Neural cell (in vitro differentiated cells): ENCODE measurements around the gene FCGR2B. TPM values are rescaled to one million over a fixed set of nuclear protein-coding genes. Genes with fewer than 3 reads are reported as not detected.
"Not testable (repeated sequence)": the region's sequence is repeated elsewhere in the genome, so short reads cannot be mapped to it uniquely, and the experiment has no call there.

Experiments used
- H2AFZ ChIP-seq: fragments of 200-600, 300-800 bp; sonication (generic), shearing (Covaris generic); 2 replicates; pipeline ENCODE4 v1.6.0; 2014; ENCODE audit warnings: low read depth, mild to moderate bottlenecking, antibody characterized with exemption, low read length, moderate library complexity
- H3F3A ChIP-seq: fragments of 200-600 bp; shearing (Covaris generic); 2 replicates; pipeline ENCODE4 v1.6.1; 2016; ENCODE audit warnings: mild to moderate bottlenecking, moderate library complexity, mixed read lengths, antibody characterized with exemption, low read length; ENCODE audit not compliant: insufficient read depth, poor library complexity, severe bottlenecking
- H3K27ac ChIP-seq: fragments of 200-600, 300-800 bp; sonication (generic), shearing (Covaris generic); 2 replicates; pipeline ENCODE4 v1.5.1; 2014; ENCODE audit warnings: mild to moderate bottlenecking, low read length, moderate library complexity
- H3K27me3 ChIP-seq: fragments of 300-800, 200-600 bp; sonication (generic), shearing (Covaris generic); 2 replicates; pipeline ENCODE4 v1.6.0; 2014; ENCODE audit warnings: mild to moderate bottlenecking, low read depth, low read length, moderate library complexity; ENCODE audit not compliant: insufficient read depth
- H3K36me3 ChIP-seq: fragments of 300-800, 200-600 bp; sonication (generic), shearing (Covaris generic); 2 replicates; pipeline ENCODE4 v1.5.1; 2014; ENCODE audit warnings: mild to moderate bottlenecking, antibody characterized with exemption, low read length, moderate library complexity; ENCODE audit not compliant: insufficient read depth
- H3K4me2 ChIP-seq: fragments of 300-800, 200-600 bp; sonication (generic), shearing (Covaris generic); 2 replicates; pipeline ENCODE4 v1.6.0; 2014; ENCODE audit warnings: mild to moderate bottlenecking, low read length
- H3K4me3 ChIP-seq: fragments of 300-800, 200-600 bp; sonication (generic), shearing (Covaris generic); 2 replicates; pipeline ENCODE4 v1.5.1; 2014; ENCODE audit warnings: mild to moderate bottlenecking, low read length, moderate library complexity
- H3K79me2 ChIP-seq: fragments of 200-600 bp; shearing (Covaris generic); replicated peaks from 2 replicates; pipeline ENCODE4 v1.6.0; 2014; ENCODE audit warnings: mild to moderate bottlenecking, low read length, moderate library complexity; ENCODE audit not compliant: insufficient read depth
- H3K9ac ChIP-seq: fragments of 300-800, 200-600 bp; sonication (generic), shearing (Covaris generic); 2 replicates; pipeline ENCODE4 v1.6.1; 2016; ENCODE audit warnings: mild to moderate bottlenecking, low read length, mixed read lengths
- H3K9me2 ChIP-seq: fragments of 200-600 bp; shearing (Covaris generic); 2 replicates; pipeline ENCODE4 v1.6.1; 2016; ENCODE audit warnings: mild to moderate bottlenecking, low read length, mixed read lengths; ENCODE audit not compliant: insufficient read depth
- H3K9me3 ChIP-seq: fragments of 200-600, 300-800 bp; sonication (generic), shearing (Covaris generic); 2 replicates; pipeline ENCODE4 v1.6.1; 2016; ENCODE audit warnings: mild to moderate bottlenecking, mixed run types, low read length, moderate library complexity, mixed read lengths
- H4K20me1 ChIP-seq: fragments of 200-600 bp; shearing (Covaris generic); 2 replicates; pipeline ENCODE4 v1.6.1; 2016; ENCODE audit warnings: mild to moderate bottlenecking, mixed run types; ENCODE audit not compliant: insufficient read depth
- CTCF ChIP-seq: fragments of 450-650 bp; IDR thresholded peaks from 2 replicates; pipeline ENCODE4 v1.5.1; 2014; ENCODE audit warnings: antibody characterized with exemption, mild to moderate bottlenecking, moderate library complexity; ENCODE audit not compliant: poor library complexity, severe bottlenecking
- EZH2 ChIP-seq: fragments of 200-600, 300-800 bp; shearing (Covaris generic), sonication (generic); IDR thresholded peaks from 2 replicates; pipeline ENCODE4 v1.6.1; 2014; ENCODE audit warnings: antibody characterized with exemption, low read length, borderline replicate concordance, mild to moderate bottlenecking; ENCODE audit not compliant: insufficient read depth, poor library complexity, severe bottlenecking
- MXI1 ChIP-seq: fragments of 450-650 bp; conservative IDR thresholded peaks from 2 replicates; pipeline ENCODE4 v1.6.1; 2014; ENCODE audit warnings: antibody characterized with exemption, mild to moderate bottlenecking; ENCODE audit not compliant: poor library complexity, severe bottlenecking
- RAD21 ChIP-seq: fragments of 450-650 bp; conservative IDR thresholded peaks from 2 replicates; pipeline ENCODE4 v1.6.1; 2014; ENCODE audit warnings: antibody characterized with exemption, mild to moderate bottlenecking, moderate library complexity
- TAF1 ChIP-seq: IDR thresholded peaks from 2 replicates; pipeline ENCODE4 v1.6.1; 2012; ENCODE audit warnings: low read depth
- polyA plus RNA-seq: library from polyadenylated mRNA; depleted of rRNA; stranded (reverse); fragments of >200 nt; gene quantifications from 2 replicates; pipeline ENCODE4 v1.2.3, GENCODE V29; 2014

Gene FCGR2B
- polyA plus RNA-seq, 1 donor from 2014 or later, result not detected

- no peaks in the 10 kb centered on the region for H3K9me3 ChIP-seq
- no peak overlapping the region for H3K27ac ChIP-seq
- H3F3A ChIP-seq, result no peaks in the 10 kb centered on the region
- no peak for TF ChIP-seq CTCF
- no peak for TF ChIP-seq RAD21
- no peak for TF ChIP-seq MXI1
- TF ChIP-seq EZH2, result no peak
- no peaks in the 10 kb centered on the region for H3K79me2 ChIP-seq
- no peaks in the 10 kb centered on the region for H3K36me3 ChIP-seq
- H3K4me2 ChIP-seq, result no peak overlapping the region
- no peak overlapping the region for H3K4me3 ChIP-seq
- no peaks in the 10 kb centered on the region for H4K20me1 ChIP-seq
- H3K9me2 ChIP-seq, result no peaks in the 10 kb centered on the region
- no peak overlapping the region for H3K9ac ChIP-seq
- peaks cover 13% of the 10 kb centered on the region for H3K27me3 ChIP-seq
- H2AFZ ChIP-seq, result no peak overlapping the region
Measured at GRCh38 chr1:161723459-161724141, 60.7 kb downstream of the FCGR2B start.

- Histone ChIP-seq H3K4me2 (peak overlapping the region; percentile 81), H3K9ac (peak overlapping the region; percentile 77), H3K27me3 (peaks cover 13% of the 10 kb centered on the region), H2AFZ (peak overlapping the region; percentile 90), H3K4me3 (peak overlapping the region; percentile 97)
- H3F3A ChIP-seq, H3K9me2 ChIP-seq, H3K27ac ChIP-seq, H3K9me3 ChIP-seq, H4K20me1 ChIP-seq, H3K79me2 ChIP-seq, H3K36me3 ChIP-seq: not testable (repeated sequence)
Measured at GRCh38 chr1:161725258-161725907, 62.4 kb downstream of the FCGR2B start.

GRCh38 chr1:161725908-161726472 lies 63.0 kb downstream of the FCGR2B start:
- Histone ChIP-seq H3K9me2 (no peaks in the 10 kb centered on the region), H3K4me3 (peak overlapping the region; percentile 97), H4K20me1 (no peaks in the 10 kb centered on the region), H3K27me3 (peaks cover 13% of the 10 kb centered on the region), H3K4me2 (peak overlapping the region; percentile 81), H2AFZ (peak overlapping the region; percentile 90), H3K9ac (peak overlapping the region; percentile 77), H3K79me2 (no peaks in the 10 kb centered on the region), H3K27ac (peak overlapping the region; percentile 45), H3F3A (no peaks in the 10 kb centered on the region), H3K9me3 (no peaks in the 10 kb centered on the region), H3K36me3 (no peaks in the 10 kb centered on the region)
- peak; percentile 12 for TF ChIP-seq MXI1
- TF ChIP-seq TAF1, result no peak
- TF ChIP-seq RAD21, result no peak
- TF ChIP-seq CTCF, result peak; percentile 56
